Activated effector memory CD4-positive, alpha-beta T cell treated with anti-CD3 and anti-CD28 coated beads, Interleukin-2, amount 50 U/mL, for 16 hours (primary cell): ENCODE measurements around the gene OR1M1.
"Not testable (repeated sequence)": the region's sequence is repeated elsewhere in the genome, so short reads cannot be mapped to it uniquely, and the experiment has no call there.

Source experiments
- DNase-seq: peaks from one replicate; pipeline ENCODE4 v3.0.0-alpha.2; 2020

Gene OR1M1, protein sequence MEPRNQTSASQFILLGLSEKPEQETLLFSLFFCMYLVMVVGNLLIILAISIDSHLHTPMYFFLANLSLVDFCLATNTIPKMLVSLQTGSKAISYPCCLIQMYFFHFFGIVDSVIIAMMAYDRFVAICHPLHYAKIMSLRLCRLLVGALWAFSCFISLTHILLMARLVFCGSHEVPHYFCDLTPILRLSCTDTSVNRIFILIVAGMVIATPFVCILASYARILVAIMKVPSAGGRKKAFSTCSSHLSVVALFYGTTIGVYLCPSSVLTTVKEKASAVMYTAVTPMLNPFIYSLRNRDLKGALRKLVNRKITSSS

GRCh38 chr19:9086761-9087160 lies at the start of gene OR1M1:
Gene OR1M1, plus strand, starts transcription at chr19:9087061. Its CDS starts 6,184 bp downstream, at chr19:9093245.
- DNase-seq: no peak

DNA sequence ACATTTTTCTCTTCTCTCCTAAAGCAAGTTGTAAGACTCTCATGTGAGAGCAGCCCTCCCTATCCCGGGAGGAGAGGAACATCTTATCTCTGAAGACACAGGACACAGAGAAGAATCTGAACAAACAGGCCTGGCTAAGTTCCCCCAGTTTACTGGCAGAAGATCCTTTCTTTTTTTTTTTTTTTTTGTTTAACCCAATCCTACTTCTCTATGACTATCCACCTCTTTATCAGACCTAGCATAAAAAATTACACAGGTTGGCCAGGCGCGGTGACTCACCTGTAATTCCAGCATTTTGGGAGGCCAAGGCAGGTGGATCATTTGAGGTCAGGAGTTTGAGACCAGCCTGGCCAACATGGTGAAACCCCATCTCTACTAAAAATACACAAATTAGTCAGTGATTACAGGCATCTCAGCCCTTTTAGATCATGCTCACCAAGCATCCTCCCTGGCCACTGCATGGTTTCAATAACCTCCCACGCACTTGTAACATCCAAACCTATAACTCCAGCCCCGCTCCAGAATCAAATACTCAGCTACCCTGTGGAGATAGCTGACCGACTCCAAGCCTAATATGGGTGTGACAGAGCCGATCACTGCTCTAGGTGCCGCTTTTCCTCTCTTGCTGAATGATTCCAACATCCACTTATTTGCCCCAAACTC lies 49.3 kb upstream of the OR1M1 start:
- no peak for DNase-seq

- no peak for DNase-seq
Observed at GRCh38 chr19:9039728-9040127, 47.1 kb upstream of the OR1M1 start.

DNA sequence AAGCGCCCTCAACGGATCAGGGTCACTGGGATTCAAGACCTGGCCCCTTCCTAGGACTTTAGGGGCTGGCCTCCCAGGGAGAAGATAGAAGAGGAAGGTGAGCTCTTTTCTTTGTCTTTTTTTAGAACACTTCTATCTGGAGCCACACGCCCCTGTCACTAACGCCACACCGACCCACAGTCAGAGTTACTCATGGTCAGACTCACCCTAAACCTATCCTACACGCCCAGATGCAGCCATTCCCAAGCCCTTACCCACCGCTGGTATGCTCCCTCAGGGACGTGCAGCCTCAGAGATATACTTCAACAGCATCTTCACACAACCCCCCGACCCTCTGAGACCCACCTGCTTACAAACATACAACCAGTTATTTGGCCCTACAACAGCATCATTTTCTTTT lies 46.7 kb upstream of the OR1M1 start:
- no peak for DNase-seq

- no peak for DNase-seq
Observed at GRCh38 chr19:9041023-9041422, 45.8 kb upstream of the OR1M1 start.

- DNase-seq: no peak
Observed at GRCh38 chr19:9043524-9043923, 43.3 kb upstream of the OR1M1 start.

DNA sequence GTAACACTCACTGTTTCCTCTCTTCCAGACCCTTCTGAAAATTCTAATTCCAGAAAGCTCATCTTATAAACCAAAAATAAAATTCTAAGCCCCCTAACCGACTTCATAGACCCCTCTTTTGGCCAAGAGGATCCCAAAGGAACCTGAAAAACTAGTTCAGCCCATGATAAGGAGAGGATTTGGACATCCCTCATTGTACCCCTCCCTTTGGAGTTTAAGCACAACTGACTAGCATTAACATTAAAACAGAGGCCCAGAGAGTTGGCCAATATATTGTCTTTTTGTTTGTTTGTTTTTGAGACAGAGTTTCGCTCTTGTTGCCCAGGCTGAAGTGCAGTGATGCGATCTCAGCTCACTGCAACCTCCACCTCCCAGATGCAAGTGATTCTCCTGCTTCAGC lies 42.4 kb upstream of the OR1M1 start:
- DNase-seq: no peak

DNA sequence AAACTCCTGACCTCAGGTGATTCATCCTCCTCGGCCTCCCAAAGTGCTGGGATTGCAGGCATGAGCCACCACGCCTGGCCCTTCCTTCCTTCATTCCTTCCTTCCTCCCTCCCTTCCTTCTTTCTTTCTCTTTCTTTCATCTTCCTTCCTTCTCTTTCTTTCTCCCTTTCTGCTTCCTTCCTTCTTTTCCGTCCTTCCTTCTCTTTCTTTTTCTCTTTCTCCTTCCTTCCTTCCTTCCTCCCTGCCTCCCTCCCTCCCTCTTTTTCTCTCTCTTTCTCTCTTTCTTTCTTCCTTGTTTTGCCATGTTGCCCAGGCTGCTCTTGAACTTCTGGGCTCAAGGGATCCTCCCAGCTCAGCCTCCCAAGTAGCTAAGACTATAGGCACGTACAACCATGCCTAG lies 40.2 kb upstream of the OR1M1 start:
- DNase-seq: no peak

DNA sequence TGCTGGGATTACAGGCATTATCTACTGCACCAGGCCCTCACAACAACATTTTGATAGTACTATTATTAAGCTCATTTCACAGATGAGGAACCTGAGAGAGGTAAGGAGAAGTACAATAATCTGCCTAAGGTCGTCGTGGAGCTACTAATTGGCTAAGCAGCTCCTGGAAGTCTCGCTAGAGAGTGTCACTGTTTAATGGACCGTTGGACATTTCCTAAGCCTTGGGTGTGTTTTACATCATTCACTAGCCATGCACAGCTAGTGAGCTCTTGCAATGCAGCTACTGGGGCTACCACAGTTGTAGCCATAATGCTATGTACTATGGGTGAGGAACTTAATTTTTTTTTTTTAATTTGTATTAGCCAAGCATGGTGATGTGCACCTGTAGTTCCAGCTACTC lies 34.0 kb upstream of the OR1M1 start:
- no peak for DNase-seq

DNA sequence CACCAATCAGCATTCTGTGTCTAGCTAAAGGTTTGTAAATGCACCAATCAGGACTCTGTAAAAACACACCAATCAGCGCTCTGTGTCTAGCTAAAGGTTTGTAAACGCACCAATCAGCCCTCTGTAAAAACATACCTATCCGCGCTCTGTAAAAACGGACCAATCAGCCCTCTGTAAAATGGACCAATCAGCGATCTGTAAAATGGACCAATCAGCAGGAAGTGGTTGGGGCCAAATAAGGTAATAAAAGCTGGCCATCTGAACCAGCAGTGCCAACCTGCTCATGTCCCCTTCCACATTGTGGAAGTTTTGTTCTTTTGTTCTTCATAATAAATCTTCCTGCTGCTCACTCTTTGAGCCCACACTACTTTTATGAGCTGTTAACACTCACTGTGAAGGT lies 33.2 kb upstream of the OR1M1 start:
- not testable (repeated sequence) for DNase-seq

- no peak for DNase-seq
Observed at GRCh38 chr19:9054207-9054606, 32.7 kb upstream of the OR1M1 start.

- DNase-seq: no peak
Observed at GRCh38 chr19:9054765-9055164, 32.1 kb upstream of the OR1M1 start.

DNA sequence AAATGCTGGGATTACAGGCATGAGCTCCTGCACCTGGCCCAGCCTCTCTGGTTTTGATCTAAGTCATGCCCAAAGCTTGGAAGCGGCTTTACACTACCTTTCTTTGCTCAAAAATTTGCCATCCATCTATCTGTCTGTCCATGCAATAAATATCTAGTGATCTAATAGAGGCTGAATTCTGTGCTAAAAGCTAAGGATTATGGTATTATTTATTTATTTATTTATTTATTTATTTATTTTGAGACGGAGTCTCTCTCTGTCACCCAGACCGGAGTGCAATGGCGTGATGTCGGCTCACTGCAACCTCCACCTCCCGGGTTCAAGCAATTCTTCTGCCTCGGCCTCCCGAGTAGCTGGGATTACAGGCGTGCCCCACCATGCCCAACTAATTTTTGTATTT lies 30.7 kb upstream of the OR1M1 start:
- DNase-seq: not testable (repeated sequence)

- DNase-seq: no peak
Observed at GRCh38 chr19:9057505-9058258, 29.2 kb upstream of the OR1M1 start.

GRCh38 chr19:9058905-9059667 lies 27.8 kb upstream of the OR1M1 start:
- DNase-seq: no peak

DNA sequence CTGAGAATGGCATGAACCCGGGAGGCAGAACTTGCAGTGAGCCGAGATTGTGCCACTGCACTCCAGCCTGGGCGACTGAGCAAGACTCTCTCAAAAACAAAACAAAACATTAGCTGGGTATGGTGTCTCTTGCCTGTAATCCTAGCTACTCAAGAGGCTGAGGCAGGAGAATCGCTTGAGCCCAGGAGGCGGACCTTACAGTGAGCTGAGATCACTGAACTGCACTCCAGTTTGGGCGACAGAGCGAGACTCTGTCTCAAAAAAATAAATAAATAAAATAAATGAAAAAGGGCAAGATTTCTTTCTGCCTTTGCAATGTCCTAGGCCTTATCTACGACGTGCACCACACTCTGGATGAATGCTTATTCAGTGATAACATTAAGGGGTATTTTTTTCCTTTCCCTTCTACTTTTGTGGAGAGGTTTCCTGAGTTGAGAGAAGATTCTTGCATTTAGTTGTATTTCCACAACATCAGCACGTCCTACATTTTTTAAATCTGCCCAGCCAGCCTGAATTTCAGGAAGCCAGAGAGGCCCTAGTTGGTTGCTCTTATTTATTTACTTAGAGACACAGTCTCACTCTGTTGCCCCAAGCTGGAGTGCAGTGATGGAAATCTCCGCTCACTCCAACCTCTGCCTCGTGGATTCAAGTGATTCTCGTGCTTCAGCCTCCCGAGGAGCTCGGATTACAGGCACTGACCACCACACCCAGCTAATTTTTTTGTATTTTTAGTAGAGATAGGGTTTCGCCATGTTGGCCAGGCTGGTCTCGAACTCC lies 26.1 kb upstream of the OR1M1 start:
- DNase-seq: no peak

- DNase-seq: no peak
Observed at GRCh38 chr19:9061879-9062278, 25.0 kb upstream of the OR1M1 start.

GRCh38 chr19:9065457-9066014 lies 21.3 kb upstream of the OR1M1 start:
- no peak for DNase-seq

DNA sequence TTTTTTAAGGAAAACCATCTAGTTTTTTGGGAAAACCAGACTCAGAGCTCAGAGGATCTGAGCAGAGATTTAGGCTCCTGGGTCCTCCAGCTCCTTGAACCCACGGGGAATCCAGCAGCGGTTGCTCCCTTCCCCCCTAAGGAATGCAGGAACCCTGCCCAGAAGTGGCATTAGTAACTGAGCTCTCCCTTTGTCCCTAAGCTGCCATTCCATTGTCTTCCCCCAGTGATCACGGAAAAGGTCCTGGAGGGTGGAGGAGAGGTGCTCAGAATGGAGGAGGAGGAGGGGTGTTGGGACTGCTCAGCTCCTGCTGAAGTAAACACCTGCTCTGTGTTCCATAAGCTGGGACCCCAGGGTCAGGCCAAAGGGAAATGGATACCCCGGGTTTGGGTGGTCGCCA lies 16.8 kb upstream of the OR1M1 start:
- no peak for DNase-seq

- not testable (repeated sequence) for DNase-seq
Observed at GRCh38 chr19:9071720-9072119, 15.1 kb upstream of the OR1M1 start.

DNA sequence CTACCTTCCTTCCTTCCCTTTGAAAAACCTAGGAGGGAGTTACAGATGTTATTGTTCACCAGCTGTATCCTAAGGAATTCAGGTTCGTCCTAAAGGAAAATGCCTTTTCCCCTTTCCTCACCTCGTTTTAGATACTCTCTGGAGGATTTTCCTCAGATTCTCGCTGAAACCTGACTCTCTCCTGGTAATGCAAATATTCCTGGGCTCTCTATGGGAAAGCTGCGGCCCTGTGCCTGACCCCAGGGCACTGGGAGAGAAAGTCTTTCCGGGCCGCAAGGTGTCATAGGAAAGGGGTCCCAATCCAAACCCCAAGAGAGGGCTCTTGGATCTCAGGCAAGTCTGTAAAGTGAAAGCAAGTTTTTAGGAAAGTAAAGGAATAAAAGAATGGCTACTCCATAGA lies 13.1 kb upstream of the OR1M1 start:
- DNase-seq: no peak
